Stimulated activated CD8-positive, alpha-beta memory T cell treated with anti-CD3 and anti-CD28 coated beads, Interleukin-2, amount 100 ng/mL, for 1 hour (primary cell): ENCODE results near the gene APBA2.
"Not testable (repeated sequence)": the region's sequence is repeated elsewhere in the genome, so short reads cannot be mapped to it uniquely, and the experiment has no call there.

Source experiments
- DNase-seq, 2 donors: peaks; one replicate each; pipeline ENCODE4 v3.0.0-alpha.2; 2020; ENCODE audit warnings: low read depth in 2 of 2

The APBA2 gene

DNA sequence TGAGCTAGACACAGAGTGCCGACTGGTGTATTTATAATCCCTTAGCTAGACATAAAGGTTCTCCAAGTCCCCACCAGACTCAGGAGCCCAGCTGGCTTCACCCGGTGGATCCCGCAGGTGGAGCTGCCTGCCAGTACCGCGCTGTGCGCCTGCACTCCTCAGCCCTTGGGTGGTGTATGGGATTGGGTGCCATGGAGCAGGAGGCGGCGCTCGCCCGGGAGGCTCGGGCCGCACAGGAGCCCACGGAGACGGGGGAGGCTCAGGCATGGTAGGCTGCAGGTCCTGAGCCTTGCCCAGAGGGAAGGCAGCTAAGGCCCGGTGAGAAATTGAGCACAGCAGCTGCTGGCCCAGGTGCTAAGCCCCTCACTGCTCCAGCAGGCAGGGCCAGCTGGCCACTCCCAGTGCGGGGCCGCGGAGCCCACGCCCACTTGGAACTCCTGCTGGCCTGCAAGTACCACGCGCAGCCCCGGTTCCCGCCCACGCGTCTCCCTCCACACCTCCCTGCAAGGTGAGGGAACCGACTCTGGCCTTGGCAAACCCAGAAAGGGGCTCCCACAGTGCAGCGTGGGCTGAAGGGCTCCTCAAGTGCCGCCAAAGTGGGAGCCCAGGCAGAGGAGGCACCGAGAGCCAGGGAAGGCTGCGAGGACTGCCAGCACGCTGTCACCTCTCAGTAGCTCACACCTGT lies 274.1 kb downstream of the APBA2 start:
- no peak for DNase-seq

DNA sequence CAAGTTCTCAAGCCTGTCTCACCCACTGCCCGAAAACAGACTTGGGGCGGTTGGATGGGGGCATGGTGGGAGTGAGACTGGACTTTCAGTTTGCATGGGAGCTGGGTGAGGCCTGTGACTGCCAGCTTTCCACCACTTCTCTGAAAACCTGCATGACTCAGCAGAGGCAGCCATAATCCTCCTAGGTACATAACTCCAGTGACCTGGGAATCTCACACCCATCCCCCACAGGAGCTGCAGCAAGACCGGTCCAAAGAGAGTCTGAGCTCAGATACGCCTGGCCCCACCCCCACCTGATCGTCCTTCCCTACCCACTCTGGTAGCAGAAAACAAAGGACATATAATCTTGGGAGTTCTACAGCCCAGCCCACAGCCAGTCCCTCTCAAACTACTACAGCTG lies 276.6 kb downstream of the APBA2 start:
- DNase-seq, result no peak

DNA sequence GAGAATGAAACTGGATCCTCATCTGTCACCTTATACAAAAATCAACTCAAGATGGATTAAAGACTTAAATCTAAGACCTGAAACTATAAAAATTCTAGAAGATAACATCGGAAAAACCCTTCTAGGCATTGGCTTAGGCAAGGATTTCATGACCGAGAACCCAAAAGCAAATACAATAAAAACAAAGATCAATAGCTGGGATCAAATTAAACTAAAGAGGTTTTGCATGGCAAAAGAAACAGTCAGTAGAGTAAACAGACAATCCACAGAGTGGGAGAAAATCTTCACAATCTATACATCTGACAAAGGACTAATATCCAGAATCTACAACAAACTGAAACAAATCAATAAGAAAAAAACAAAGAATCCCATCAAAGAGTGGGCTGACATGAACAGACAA lies 281.3 kb downstream of the APBA2 start:
- DNase-seq, result not testable (repeated sequence)
